H1 (cell line): ENCODE data around the gene DLX5. TPM values are rescaled to one million over a fixed set of nuclear protein-coding genes. Genes with fewer than 3 reads are reported as not detected.

Experiments
- CTCF ChIA-PET: fragments of 300-600 bp; sonication (Branson Sonifier 250); formaldehyde crosslinking; loops from one replicate; lab custom pipeline; 2021; ENCODE audit not compliant: partially characterized antibody; lab: Charles Lee
- POLR2A ChIA-PET: fragments of 300-600 bp; sonication (Branson Sonifier 250); formaldehyde crosslinking; loops from one replicate; lab custom pipeline; 2021; ENCODE audit warnings: inconsistent platforms; ENCODE audit not compliant: partially characterized antibody; lab: Charles Lee
- DNase-seq, 2 experiments: peaks; one replicate each; pipeline versions ENCODE4 v3.0.0 to v3.0.0-alpha.2; 2010 to 2022; ENCODE audit warnings: low spot score in 2 of 2, low read depth in 1 of 2, mixed read lengths in 1 of 2
- FAIRE-seq: peaks from 2 replicates; lab custom pipeline; 2011; peaks lifted over from hg19 to GRCh38; lab: Jason Lieb, UNC
- H2AFZ ChIP-seq: 2 replicates; pipeline ENCODE4 v1.8.1; 2012; ENCODE audit warnings: low read length, inconsistent platforms
- H2AK5ac ChIP-seq: 2 replicates; pipeline ENCODE4 v1.6.1; 2013; ENCODE audit warnings: low read depth, low read length
- H2BK120ac ChIP-seq: replicated peaks from 2 replicates; pipeline ENCODE3; 2013; ENCODE audit warnings: low read depth, low read length, inconsistent platforms
- H2BK12ac ChIP-seq: 2 replicates; pipeline ENCODE4 v1.6.1; 2013; ENCODE audit warnings: low read depth, low read length
- H2BK15ac ChIP-seq: 2 replicates; pipeline ENCODE4 v1.6.1; 2013; ENCODE audit warnings: low read length
- H2BK20ac ChIP-seq: 2 replicates; pipeline ENCODE4 v1.6.1; 2013; ENCODE audit warnings: low read length
- H2BK5ac ChIP-seq: 2 replicates; pipeline ENCODE4 v1.6.1; 2013; ENCODE audit warnings: low read depth, low read length
- H3K14ac ChIP-seq: 2 replicates; pipeline ENCODE4 v1.6.1; 2013; ENCODE audit warnings: inconsistent platforms; ENCODE audit not compliant: insufficient read length
- H3K18ac ChIP-seq: 2 replicates; pipeline ENCODE4 v1.6.1; 2013; ENCODE audit warnings: low read length; ENCODE audit errors: extremely low read depth
- H3K23ac ChIP-seq: 2 replicates; pipeline ENCODE4 v1.6.1; 2013; ENCODE audit warnings: inconsistent platforms; ENCODE audit not compliant: insufficient read length
- H3K23me2 ChIP-seq: 2 replicates; pipeline ENCODE4 v1.6.1; 2013; ENCODE audit warnings: low read depth, low read length
- H3K27ac ChIP-seq: 2 replicates; pipeline ENCODE4 v1.6.1; 2011; ENCODE audit warnings: low read depth, low read length, inconsistent platforms
- H3K27me3 ChIP-seq, 4 experiments: replicated peaks in 1 of 4; 1 replicate in 1 of 4; 2 replicates in 3 of 4; pipeline versions ENCODE4 v1.6.1 to v1.8.1; 2011 to 2013; ENCODE audit warnings: low read length in 3 of 4, mild to moderate bottlenecking in 3 of 4, inconsistent platforms in 2 of 4, mixed read lengths in 2 of 4, moderate library complexity in 1 of 4; ENCODE audit not compliant: control insufficient read depth in 3 of 4, insufficient read depth in 3 of 4; ENCODE audit errors: extremely low read depth in 1 of 4
- H3K36me3 ChIP-seq, 4 experiments: 2 replicates each; pipeline versions ENCODE4 v1.6.1 to v1.8.1; 2011 to 2013; ENCODE audit warnings: mild to moderate bottlenecking in 4 of 4, low read length in 3 of 4, moderate library complexity in 2 of 4, control low read depth in 1 of 4, inconsistent platforms in 1 of 4; ENCODE audit not compliant: insufficient read depth in 4 of 4, control insufficient read depth in 2 of 4
- H3K4ac ChIP-seq: replicated peaks from 2 replicates; pipeline ENCODE3; 2013; ENCODE audit warnings: low read length, low read depth, mixed read lengths, inconsistent platforms; ENCODE audit not compliant: insufficient read length
- H3K4me1 ChIP-seq, 4 experiments: replicated peaks in 1 of 4; 1 replicate in 1 of 4; 2 replicates in 3 of 4; pipeline versions ENCODE4 v1.6.1 to v1.8.1; 2011 to 2013; ENCODE audit warnings: low read length in 3 of 4, inconsistent platforms in 2 of 4, mixed read lengths in 1 of 4; ENCODE audit not compliant: insufficient read depth in 4 of 4, control insufficient read depth in 3 of 4
- H3K4me2 ChIP-seq, 2 experiments: 2 replicates each; pipeline versions ENCODE4 v1.6.1 to v1.8.1; 2011 to 2013; ENCODE audit warnings: low read depth in 2 of 2, low read length in 2 of 2, control low read depth in 1 of 2, inconsistent platforms in 1 of 2, mild to moderate bottlenecking in 1 of 2; ENCODE audit not compliant: insufficient read depth in 1 of 2
- H3K4me3 ChIP-seq, 4 experiments: fragments of 200-600, 300-600 bp in 1 of 4; sonication (generic), shearing (Covaris generic), sonication (Bioruptor Twin) in 1 of 4; 2 replicates each; pipeline versions ENCODE4 v1.5.1 to v1.8.1; 2011 to 2016; ENCODE audit warnings: low read length in 4 of 4, low read depth in 3 of 4, control low read depth in 2 of 4, inconsistent platforms in 2 of 4, mild to moderate bottlenecking in 2 of 4, mixed read lengths in 1 of 4, moderate library complexity in 1 of 4; ENCODE audit not compliant: insufficient read depth in 2 of 4; ENCODE audit errors: extremely low read depth in 1 of 4
- H3K56ac ChIP-seq: replicated peaks from 2 replicates; pipeline ENCODE3; 2013; ENCODE audit warnings: low read depth, mild to moderate bottlenecking, mixed read lengths, low read length, inconsistent platforms; ENCODE audit not compliant: insufficient read length
- H3K79me1 ChIP-seq: 2 replicates; pipeline ENCODE4 v1.6.1; 2013; ENCODE audit warnings: low read depth, low read length, control low read depth
- H3K79me2 ChIP-seq, 2 experiments: 2 replicates each; pipeline versions ENCODE4 v1.6.1 to v1.8.1; 2012 to 2013; ENCODE audit warnings: low read length in 2 of 2, mild to moderate bottlenecking in 2 of 2, inconsistent platforms in 1 of 2; ENCODE audit not compliant: insufficient read depth in 2 of 2, control insufficient read depth in 1 of 2
- H3K9ac ChIP-seq, 4 experiments: replicated peaks in 1 of 4; 1 replicate in 1 of 4; 2 replicates in 3 of 4; pipeline versions ENCODE4 v1.6.1 to v1.8.1; 2011 to 2013; ENCODE audit warnings: low read depth in 3 of 4, low read length in 3 of 4, control low read depth in 2 of 4, mild to moderate bottlenecking in 2 of 4, moderate library complexity in 2 of 4, inconsistent platforms in 1 of 4; ENCODE audit errors: extremely low read depth in 1 of 4
- H3K9me3 ChIP-seq, 2 experiments: 2 replicates each; pipeline versions ENCODE4 v1.6.1 to v1.8.1; 2012 to 2013; ENCODE audit warnings: mild to moderate bottlenecking in 2 of 2, moderate library complexity in 2 of 2, control low read depth in 1 of 2, inconsistent platforms in 1 of 2, low read depth in 1 of 2, low read length in 1 of 2, mixed read lengths in 1 of 2; ENCODE audit not compliant: insufficient read depth in 2 of 2
- H4K20me1 ChIP-seq, 2 experiments: replicated peaks in 1 of 2; 2 replicates each; pipeline versions ENCODE3 to v1.8.1; 2011 to 2013; ENCODE audit warnings: inconsistent platforms in 2 of 2, low read length in 2 of 2, mild to moderate bottlenecking in 1 of 2; ENCODE audit not compliant: insufficient read depth in 2 of 2, control insufficient read depth in 1 of 2
- H4K5ac ChIP-seq: 2 replicates; pipeline ENCODE4 v1.6.1; 2013; ENCODE audit warnings: low read length, low read depth, mixed read lengths, inconsistent platforms; ENCODE audit not compliant: insufficient read length
- H4K8ac ChIP-seq: 2 replicates; pipeline ENCODE4 v1.8.0; 2013; ENCODE audit warnings: mild to moderate bottlenecking, moderate library complexity, low read length, inconsistent platforms; ENCODE audit not compliant: insufficient read depth; ENCODE audit errors: extremely low read depth
- H4K91ac ChIP-seq: replicated peaks from 2 replicates; pipeline ENCODE3; 2013; ENCODE audit warnings: low read length, mixed read lengths, inconsistent platforms; ENCODE audit not compliant: insufficient read length
- CBX8 ChIP-seq: fragments of 300-800, 300-1000 bp; sonication (generic); IDR thresholded peaks from 2 replicates; pipeline ENCODE4 v1.7.1; 2016; ENCODE audit warnings: low read depth, low read length, borderline replicate concordance
- EGR1 ChIP-seq: IDR thresholded peaks from 2 replicates; pipeline ENCODE4 v1.6.1; 2011; ENCODE audit warnings: low read depth, low read length, borderline replicate concordance
- NRF1 ChIP-seq: IDR thresholded peaks from 2 replicates; pipeline ENCODE4 v1.6.1; 2011; ENCODE audit warnings: mild to moderate bottlenecking, low read depth, low read length, improper control_type of control experiment
- RBBP5 ChIP-seq: IDR thresholded peaks from 2 replicates; pipeline ENCODE4 v1.7.1; 2012; ENCODE audit warnings: low read depth, mild to moderate bottlenecking, inconsistent platforms, low read length, moderate library complexity, borderline replicate concordance
- RNF2 ChIP-seq: fragments of 200-900, 300-1000 bp; sonication (generic); IDR thresholded peaks from 2 replicates; pipeline ENCODE4 v1.7.1; 2016; ENCODE audit warnings: borderline replicate concordance, low read depth, mild to moderate bottlenecking, antibody characterized with exemption, low read length; ENCODE audit not compliant: poor library complexity, severe bottlenecking; ENCODE audit errors: missing control alignments
- WGBS, 2 experiments: shearing (Covaris generic) in 1 of 2; methylation state at CpG; one replicate each; pipeline versions ENCODE4 v1.1.6 to v1.1.7; 2013 to 2015; ENCODE audit warnings: low lambda C conversion rate in 2 of 2, mixed read lengths in 2 of 2, inconsistent platforms in 1 of 2, low coverage in 1 of 2, missing lambda C conversion rate in 1 of 2; ENCODE audit not compliant: insufficient replicate concordance in 2 of 2, insufficient coverage in 1 of 2, insufficient read length in 1 of 2; ENCODE audit errors: extremely low coverage in 1 of 2, missing lambda C conversion rate in 1 of 2; 5-methylcytosine and 5-hydroxymethylcytosine counted together
- polyA plus RNA-seq, 7 experiments: library from polyadenylated mRNA; depleted of rRNA in 3 of 7; stranded (reverse) in 5 of 7; unstranded in 2 of 7; fragments of >200 nt in 5 of 7; fragments of 200-250 nt in 2 of 7; gene quantifications; 1 replicate in 5 of 7; 2 replicates in 1 of 7; 4 replicates in 1 of 7; pipeline versions ENCODE4 v1.2.1 to v1.2.3, GENCODE V29; 2011 to 2013; ENCODE audit warnings: missing spikeins in 2 of 7, mixed read lengths in 2 of 7
- total RNA-seq: library from RNA; stranded (reverse); fragmentation: NEBNext Ultra II Directional; extraction: Animal tissue kit (Norgen Biotek cat#: 25700); gene quantifications from 2 replicates; pipeline ENCODE4 v1.2.1, GENCODE V29; 2021

DLX5 gene
- total and polyA plus RNA-seq, 2 of the 8 experiments (the other 6 are each of a cell fraction or from before 2014, with no cell fraction given), result not detected

DNA sequence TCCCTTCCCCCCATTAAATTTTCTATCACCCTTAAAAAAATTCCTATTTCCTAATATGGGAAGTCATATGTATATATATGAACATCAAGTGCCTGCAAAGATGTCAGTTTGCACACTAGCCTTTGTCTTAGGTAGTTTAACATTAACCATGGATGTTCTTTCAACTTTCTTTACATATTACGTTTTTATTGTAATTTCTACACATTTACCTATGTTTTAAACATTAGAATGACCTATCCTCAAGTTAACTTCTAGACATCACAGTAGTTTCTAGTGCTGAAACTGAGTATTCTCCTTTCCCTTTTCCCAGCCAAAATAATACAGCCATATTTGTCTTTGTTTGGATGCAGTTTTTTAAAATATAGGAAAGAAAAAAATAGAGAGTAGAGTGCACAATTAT lies 13.5 kb downstream of the DLX5 start:
- Histone ChIP-seq H3K4me1 (peaks cover 0 to 12% (median 7%) of the 10 kb centered on the region in 4 experiments; a peak in 5 of 7 replicates), H2AK5ac (no peak overlapping the region), H2BK15ac (no peak overlapping the region), H2BK12ac (no peak overlapping the region), H3K23me2 (peaks cover 1% of the 10 kb centered on the region; the same call in 1 of the 2 replicates), H3K56ac (no peak overlapping the region), H2BK20ac (no peak overlapping the region), H3K27ac (no peak overlapping the region), H3K79me2 (no peaks in the 10 kb centered on the region), H3K36me3 (no peaks in the 10 kb centered on the region), H3K4me3 (no peak overlapping the region), H3K18ac (no peak overlapping the region), H3K4me2 (no peak overlapping the region), H4K5ac (no peak overlapping the region), H3K4ac (no peak overlapping the region), H3K23ac (no peak overlapping the region), H4K20me1 (peaks cover 26 to 37% of the 10 kb centered on the region in 2 experiments), H2AFZ (no peak overlapping the region), H4K8ac (no peak overlapping the region), H3K27me3 (peaks cover 93 to 99% (median 97%) of the 10 kb centered on the region in 4 experiments), H3K79me1 (no peaks in the 10 kb centered on the region; the same call in 1 of the 2 replicates), H3K14ac (no peak overlapping the region), H2BK5ac (no peak overlapping the region), H3K9ac (no peak overlapping the region), H2BK120ac (no peak overlapping the region), H4K91ac (no peak overlapping the region), H3K9me3 (no peaks in the 10 kb centered on the region)
- CTCF ChIA-PET, result interaction anchor here (1.1 to 7.8 kb wide), 2 partner anchors 9 to 15 kb away, joined by 3 to 85 read pairs; partner anchors contain the start of gene DLX5
- TF ChIP-seq RNF2 (no peak), NRF1 (no peak), RBBP5 (no peak), CBX8 (no peak), EGR1 (no peak)
- 5% methylated on average over 1 of the region's 1 CpG; no CpG with 5 or more reads in 1 of the 2 experiments for WGBS, 2 experiments
- POLR2A ChIA-PET, result no interaction called here
- FAIRE-seq (no peak), DNase-seq (no peak)
